ENCODE results near the gene PIK3R3.

DNA sequence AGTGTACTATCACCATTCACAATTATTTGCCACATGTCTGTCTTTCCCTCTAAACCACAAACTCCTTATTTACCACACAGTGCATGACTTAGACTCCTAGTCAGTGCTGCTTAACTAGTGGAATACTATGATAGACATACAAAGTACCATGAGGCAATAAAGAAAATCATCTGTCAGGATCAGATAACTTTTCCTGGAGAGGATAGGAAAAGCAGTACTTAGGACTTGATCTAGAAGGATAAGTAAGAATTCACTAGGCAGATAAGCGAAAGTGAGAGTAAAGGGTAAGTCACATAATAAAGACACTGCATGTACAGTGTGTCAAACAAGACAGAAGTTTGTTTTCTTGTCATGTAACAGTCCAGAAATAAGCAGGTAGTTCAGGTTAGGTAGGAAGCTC is 21.3 kb upstream of the PIK3R3 start:
- TF ChIP-seq, protein P1, sequence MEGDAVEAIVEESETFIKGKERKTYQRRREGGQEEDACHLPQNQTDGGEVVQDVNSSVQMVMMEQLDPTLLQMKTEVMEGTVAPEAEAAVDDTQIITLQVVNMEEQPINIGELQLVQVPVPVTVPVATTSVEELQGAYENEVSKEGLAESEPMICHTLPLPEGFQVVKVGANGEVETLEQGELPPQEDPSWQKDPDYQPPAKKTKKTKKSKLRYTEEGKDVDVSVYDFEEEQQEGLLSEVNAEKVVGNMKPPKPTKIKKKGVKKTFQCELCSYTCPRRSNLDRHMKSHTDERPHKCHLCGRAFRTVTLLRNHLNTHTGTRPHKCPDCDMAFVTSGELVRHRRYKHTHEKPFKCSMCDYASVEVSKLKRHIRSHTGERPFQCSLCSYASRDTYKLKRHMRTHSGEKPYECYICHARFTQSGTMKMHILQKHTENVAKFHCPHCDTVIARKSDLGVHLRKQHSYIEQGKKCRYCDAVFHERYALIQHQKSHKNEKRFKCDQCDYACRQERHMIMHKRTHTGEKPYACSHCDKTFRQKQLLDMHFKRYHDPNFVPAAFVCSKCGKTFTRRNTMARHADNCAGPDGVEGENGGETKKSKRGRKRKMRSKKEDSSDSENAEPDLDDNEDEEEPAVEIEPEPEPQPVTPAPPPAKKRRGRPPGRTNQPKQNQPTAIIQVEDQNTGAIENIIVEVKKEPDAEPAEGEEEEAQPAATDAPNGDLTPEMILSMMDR (IDR thresholded peaks at IDR 0.05) = no peak
- TF ChIP-seq POLR2A (IDR thresholded peaks at IDR 0.05) = no peak

Data from stomach (tissue), 4 donors.